Cardiac muscle cell (in vitro differentiated cells and primary cell): ENCODE measurements around the gene SDK2. TPM values are rescaled to one million over a fixed set of nuclear protein-coding genes. Genes with fewer than 3 reads are reported as not detected.

Experiments used
- DNase-seq, 2 donors: peaks; one replicate each; pipeline versions ENCODE4 v3.0.0 to v3.0.0-alpha.2; 2010 to 2017; ENCODE audit warnings: low read depth in 1 of 2, low spot score in 1 of 2
- H3K27ac ChIP-seq: fragments of 200-600 bp; sonication (generic); 2 replicates; pipeline ENCODE4 v1.5.1; 2016
- H3K27me3 ChIP-seq: fragments of 200-600 bp; sonication (generic); 2 replicates; pipeline ENCODE4 v1.6.0; 2016; ENCODE audit warnings: control low read depth
- H3K36me3 ChIP-seq: fragments of 200-600 bp; sonication (generic); 2 replicates; pipeline ENCODE4 v1.5.1; 2016; ENCODE audit warnings: control low read depth
- H3K4me1 ChIP-seq: fragments of 200-600 bp; sonication (generic); 2 replicates; pipeline ENCODE4 v1.8.1; 2017; ENCODE audit warnings: low read depth, mild to moderate bottlenecking, mixed run types
- H3K4me3 ChIP-seq: fragments of 200-600 bp; sonication (generic); 2 replicates; pipeline ENCODE4 v1.5.1; 2016; ENCODE audit warnings: mild to moderate bottlenecking
- H3K9me3 ChIP-seq: fragments of 200-600 bp; sonication (generic); 2 replicates; pipeline ENCODE4 v1.5.1; 2017; ENCODE audit warnings: low read depth, mild to moderate bottlenecking, control low read depth
- CTCF ChIP-seq: IDR thresholded peaks from 2 replicates; pipeline ENCODE4 v1.5.1; 2012; ENCODE audit warnings: low read depth, mild to moderate bottlenecking, low read length
- polyA plus RNA-seq: library from polyadenylated mRNA; unstranded; fragments of >200 nt; fragmentation: Nextera tagmentation; extraction: Ambion mirVana; gene quantifications from 2 replicates; pipeline ENCODE4 v1.2.1, GENCODE V29; 2016
- total RNA-seq: library from RNA; depleted of rRNA; stranded (reverse); fragments of >200 nt; gene quantifications from 2 replicates; pipeline ENCODE4 v1.2.3, GENCODE V29; 2016

The SDK2 gene
- total and polyA plus RNA-seq, 2 experiments from 2014 or later = 11.8 to 46.8 TPM

- Histone ChIP-seq H3K9me3 (no peaks in the 10 kb centered on the region), H3K27ac (no peak overlapping the region)
- TF ChIP-seq CTCF = no peak
Observed at GRCh38 chr17:73348829-73349095, 295.5 kb downstream of the SDK2 start.

GRCh38 chr17:73348018-73348828, 296.0 kb downstream of the SDK2 start:
- no peak for TF ChIP-seq CTCF
- H3K4me3 ChIP-seq = no peak overlapping the region
- no peaks in the 10 kb centered on the region for H3K36me3 ChIP-seq
- H3K9me3 ChIP-seq = no peaks in the 10 kb centered on the region
- no peak overlapping the region for H3K27ac ChIP-seq
- peaks cover 8% of the 10 kb centered on the region for H3K4me1 ChIP-seq
- no peaks in the 10 kb centered on the region for H3K27me3 ChIP-seq
- DNase-seq = no peak

More at GRCh38 chr17:73348829-73349095, 295.5 kb downstream of the SDK2 start:
- H3K36me3 ChIP-seq = no peaks in the 10 kb centered on the region
- H3K4me3 ChIP-seq = no peak overlapping the region
- peaks cover 3% of the 10 kb centered on the region for H3K4me1 ChIP-seq
- no peak for DNase-seq
- no peaks in the 10 kb centered on the region for H3K27me3 ChIP-seq

GRCh38 chr17:73347351-73347750, 296.9 kb downstream of the SDK2 start:
- H3K4me1 ChIP-seq = peaks cover 12% of the 10 kb centered on the region
- no peak overlapping the region for H3K27ac ChIP-seq
- H3K36me3 ChIP-seq = no peaks in the 10 kb centered on the region
- H3K27me3 ChIP-seq = no peaks in the 10 kb centered on the region
- no peaks in the 10 kb centered on the region for H3K9me3 ChIP-seq
- DNase-seq = peak in 1 of 2 donors; percentile 37
- no peak overlapping the region for H3K4me3 ChIP-seq
- TF ChIP-seq CTCF = no peak

GRCh38 chr17:73346501-73347162, 297.6 kb downstream of the SDK2 start:
- no peaks in the 10 kb centered on the region for H3K9me3 ChIP-seq
- DNase-seq = no peak
- H3K27me3 ChIP-seq = no peaks in the 10 kb centered on the region
- no peaks in the 10 kb centered on the region for H3K36me3 ChIP-seq
- TF ChIP-seq CTCF = no peak
- peaks cover 12% of the 10 kb centered on the region for H3K4me1 ChIP-seq
- H3K4me3 ChIP-seq = no peak overlapping the region
- H3K27ac ChIP-seq = no peak overlapping the region

- H3K27me3 ChIP-seq = no peaks in the 10 kb centered on the region
- H3K9me3 ChIP-seq = no peaks in the 10 kb centered on the region
- peak overlapping the region; percentile 27 for H3K27ac ChIP-seq
- no peaks in the 10 kb centered on the region for H3K36me3 ChIP-seq
- no peak for TF ChIP-seq CTCF
- DNase-seq = peak in 1 of 2 donors; percentile 22
- H3K4me3 ChIP-seq = no peak overlapping the region
- peaks cover 12% of the 10 kb centered on the region for H3K4me1 ChIP-seq
Observed at GRCh38 chr17:73343739-73344454, 300.3 kb downstream of the SDK2 start.
